Prostate gland (tissue), 2 donors: Measurements from ENCODE around the gene DFFB.

ENCODE experiments used
- CTCF ChIP-seq, 4 experiments: fragments of 200-600 bp in 2 of 4; fragments of 450-650 bp in 2 of 4; sonication (generic) in 2 of 4; IDR thresholded peaks; 1 replicate in 3 of 4; 2 replicates in 1 of 4; pipeline ENCODE4 v1.5.1; 2016 to 2019; ENCODE audit warnings: antibody characterized with exemption in 4 of 4, mild to moderate bottlenecking in 2 of 4, moderate library complexity in 2 of 4
- POLR2A ChIP-seq: fragments of 450-650 bp; IDR thresholded peaks from one replicate; pipeline ENCODE4 v1.6.1; 2016; ENCODE audit warnings: antibody characterized with exemption, mild to moderate bottlenecking

GRCh38 chr1:3919706-3920105, 62.4 kb downstream of the DFFB start:
- TF ChIP-seq CTCF (IDR thresholded peaks at IDR 0.05) (no peak), POLR2A (no peak)
